GM21367 (cell line): ENCODE measurements around the gene PLCH2.

Experiments
- ATAC-seq: cut with Tn5 transposase; IDR thresholded peaks from one replicate; pipeline ENCODE4 v1.9.1; 2021; ENCODE audit not compliant: unreplicated experiment

PLCH2 gene

DNA sequence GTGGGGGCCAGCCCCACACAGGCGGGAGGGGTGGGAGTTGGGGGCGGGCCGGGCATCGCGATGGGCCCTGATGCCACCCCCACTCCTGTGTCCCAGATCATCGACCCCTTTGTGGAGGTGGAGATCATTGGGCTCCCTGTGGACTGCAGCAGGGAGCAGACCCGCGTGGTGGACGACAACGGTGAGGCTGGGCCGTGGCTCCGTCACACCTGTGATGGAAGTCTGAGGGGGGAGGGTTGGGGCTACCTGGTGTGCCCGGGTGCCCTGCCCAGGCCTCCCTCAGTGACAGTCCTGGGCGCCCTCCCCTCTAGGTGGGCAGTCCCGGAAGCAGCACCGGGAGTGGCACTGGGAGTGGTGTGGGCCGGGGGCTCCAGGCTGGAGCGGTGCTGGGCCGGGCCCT lies 22.6 kb downstream of the PLCH2 start:
- ATAC-seq = no peak

GRCh38 chr1:2499260-2499659 lies 23.2 kb downstream of the PLCH2 start:
- ATAC-seq = no peak

DNA sequence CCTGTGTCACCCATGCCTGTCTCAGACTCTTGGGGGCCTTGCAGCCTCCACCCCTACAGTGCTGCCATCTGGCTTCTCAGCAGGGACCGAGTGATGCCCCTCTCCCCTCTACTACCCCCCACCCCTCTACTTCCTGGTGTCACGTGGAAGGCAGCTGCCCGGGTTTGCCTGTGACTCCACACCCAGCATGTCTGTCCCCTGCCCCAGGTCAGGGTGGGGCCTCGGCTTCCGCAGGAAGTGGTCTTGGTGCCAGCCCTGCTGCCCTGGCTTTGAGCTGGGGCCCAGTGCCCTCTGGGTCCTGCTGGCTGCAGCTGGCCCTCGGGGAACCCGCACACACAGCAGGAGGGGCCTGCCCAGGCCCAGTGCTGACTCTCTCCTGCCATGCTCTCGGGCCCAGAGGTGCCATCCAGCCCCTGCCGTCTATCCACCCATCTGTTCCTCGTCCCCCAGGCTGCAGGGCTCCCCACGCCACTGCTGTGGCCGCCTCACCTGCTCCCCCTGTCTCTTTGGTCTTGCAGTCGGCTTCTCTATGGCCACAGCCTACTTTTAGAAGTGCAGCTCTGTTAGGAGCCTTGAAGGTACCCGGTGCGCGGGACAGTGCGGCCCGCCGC lies 24.0 kb downstream of the PLCH2 start:
- no peak for ATAC-seq

DNA sequence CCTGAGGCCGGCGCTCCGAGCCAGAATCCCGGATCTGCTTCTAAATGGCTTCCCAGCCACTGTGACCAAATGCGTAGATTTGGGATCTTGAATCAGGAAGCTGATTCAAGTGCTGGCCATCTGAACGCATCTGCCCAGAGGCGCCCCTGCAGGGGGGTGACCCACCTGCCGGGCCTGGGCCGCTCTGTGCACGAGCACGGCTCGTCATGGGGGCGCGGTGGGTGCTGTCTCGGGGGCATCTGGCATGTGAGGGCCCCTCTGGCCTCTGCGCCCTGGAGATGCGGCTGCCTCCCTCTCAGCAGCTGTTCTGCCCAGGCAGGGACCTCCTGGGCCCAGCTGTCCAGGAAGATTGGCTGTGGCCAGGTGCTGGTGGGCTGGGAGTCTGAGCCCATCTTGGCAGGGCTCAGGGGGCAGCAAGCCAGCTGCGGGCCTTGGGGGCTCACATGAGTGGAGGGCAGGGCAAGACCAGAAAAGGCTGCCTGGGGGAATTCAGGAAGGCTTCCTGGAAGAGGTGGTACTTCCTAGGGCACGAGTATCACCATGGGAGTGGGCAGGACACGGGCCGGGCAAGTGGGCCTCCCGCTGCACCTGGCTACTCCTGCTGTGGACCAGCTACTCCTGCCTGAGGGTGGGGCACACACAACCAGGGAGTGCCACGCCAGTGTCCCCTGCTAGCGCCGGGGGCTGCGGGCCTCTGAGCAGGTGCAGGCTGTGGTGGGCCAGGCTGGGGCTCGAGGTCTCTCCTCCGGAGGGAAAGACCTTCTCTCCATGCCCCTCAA lies 25.1 kb downstream of the PLCH2 start:
- no peak for ATAC-seq

GRCh38 chr1:2501820-2502119 lies 25.7 kb downstream of the PLCH2 start:
- ATAC-seq = no peak

- no peak for ATAC-seq
Measured at GRCh38 chr1:2502210-2502609, 26.1 kb downstream of the PLCH2 start.

GRCh38 chr1:2502661-2503553 lies 26.8 kb downstream of the PLCH2 start:
- no peak for ATAC-seq

- ATAC-seq = no peak
Measured at GRCh38 chr1:2503554-2504224, 27.6 kb downstream of the PLCH2 start.

DNA sequence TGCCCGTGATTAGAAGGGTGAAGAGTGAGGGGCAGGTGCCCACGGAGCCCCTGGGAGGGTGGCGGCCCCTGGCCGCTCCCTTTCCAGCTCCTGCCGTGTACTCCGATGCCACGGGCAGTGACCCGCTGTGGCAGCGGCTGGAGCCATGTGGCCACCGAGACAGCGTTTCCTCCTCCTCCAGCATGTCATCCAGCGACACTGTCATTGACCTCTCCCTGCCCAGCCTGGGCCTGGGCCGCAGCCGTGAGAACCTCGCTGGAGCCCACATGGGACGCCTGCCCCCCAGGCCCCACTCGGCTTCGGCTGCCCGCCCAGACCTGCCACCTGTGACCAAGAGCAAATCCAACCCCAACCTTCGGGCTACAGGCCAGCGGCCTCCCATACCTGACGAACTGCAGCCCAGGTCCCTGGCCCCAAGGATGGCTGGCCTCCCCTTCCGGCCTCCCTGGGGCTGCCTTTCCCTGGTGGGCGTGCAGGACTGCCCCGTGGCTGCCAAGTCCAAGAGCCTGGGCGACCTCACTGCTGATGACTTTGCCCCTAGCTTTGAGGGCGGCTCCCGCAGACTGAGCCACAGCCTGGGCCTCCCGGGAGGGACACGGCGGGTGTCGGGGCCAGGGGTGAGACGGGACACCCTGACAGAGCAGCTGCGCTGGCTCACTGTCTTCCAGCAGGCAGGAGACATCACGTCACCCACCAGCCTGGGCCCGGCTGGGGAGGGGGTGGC lies 28.3 kb downstream of the PLCH2 start:
- no peak for ATAC-seq

GRCh38 chr1:2504949-2505272 lies 28.8 kb downstream of the PLCH2 start:
- ATAC-seq = no peak

DNA sequence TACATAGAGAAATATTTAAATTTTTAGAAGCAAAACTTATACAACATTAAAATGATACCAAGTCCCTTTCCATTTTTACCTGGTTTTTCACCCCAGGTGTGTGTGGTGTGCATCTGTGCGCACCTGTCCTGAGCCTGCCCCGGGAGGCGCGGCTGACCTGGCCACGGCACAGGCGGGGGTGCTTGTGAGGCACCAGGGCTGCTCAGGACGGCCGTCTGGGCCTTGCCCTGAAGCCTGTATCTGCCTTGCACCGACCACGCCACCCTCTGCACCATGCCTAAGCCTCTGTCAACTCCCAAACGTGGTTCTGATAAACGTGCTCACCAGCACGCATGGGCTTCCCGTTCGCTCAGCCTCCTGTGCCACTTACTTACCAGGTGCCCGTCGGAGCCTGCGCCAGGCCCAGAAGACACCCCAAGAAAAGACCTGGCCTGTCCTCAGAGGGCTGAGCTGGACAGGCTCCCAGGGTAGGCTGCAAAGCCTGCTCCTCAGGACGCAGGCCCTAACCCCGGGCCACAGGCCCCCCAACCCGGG lies 29.4 kb downstream of the PLCH2 start:
- no peak for ATAC-seq

- no peak for ATAC-seq
Measured at GRCh38 chr1:2506007-2506860, 30.1 kb downstream of the PLCH2 start.

- no peak for ATAC-seq
Measured at GRCh38 chr1:2506901-2507565, 30.9 kb downstream of the PLCH2 start.

- no peak for ATAC-seq
Measured at GRCh38 chr1:2507744-2508155, 31.7 kb downstream of the PLCH2 start.

DNA sequence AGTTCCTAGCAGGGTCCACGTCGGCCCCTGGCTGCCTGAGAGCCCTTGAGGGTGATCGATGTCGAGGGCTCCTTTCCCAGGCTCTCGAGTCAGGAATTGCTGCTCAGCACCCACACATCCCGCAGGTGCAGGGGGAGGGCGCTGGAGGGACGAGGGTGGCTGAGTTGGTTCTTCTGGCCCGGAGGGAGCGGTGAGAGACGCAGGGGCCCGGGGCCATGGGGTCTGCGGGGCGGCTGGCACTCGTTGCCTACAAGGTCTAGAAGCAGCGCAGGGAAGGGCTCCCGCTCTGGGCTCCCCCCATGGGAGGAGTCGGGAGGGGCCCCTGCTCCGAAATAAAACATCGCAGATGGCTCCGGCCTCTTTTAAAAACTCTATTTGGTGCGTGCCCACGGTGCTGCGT lies 32.1 kb downstream of the PLCH2 start:
- no peak for ATAC-seq

DNA sequence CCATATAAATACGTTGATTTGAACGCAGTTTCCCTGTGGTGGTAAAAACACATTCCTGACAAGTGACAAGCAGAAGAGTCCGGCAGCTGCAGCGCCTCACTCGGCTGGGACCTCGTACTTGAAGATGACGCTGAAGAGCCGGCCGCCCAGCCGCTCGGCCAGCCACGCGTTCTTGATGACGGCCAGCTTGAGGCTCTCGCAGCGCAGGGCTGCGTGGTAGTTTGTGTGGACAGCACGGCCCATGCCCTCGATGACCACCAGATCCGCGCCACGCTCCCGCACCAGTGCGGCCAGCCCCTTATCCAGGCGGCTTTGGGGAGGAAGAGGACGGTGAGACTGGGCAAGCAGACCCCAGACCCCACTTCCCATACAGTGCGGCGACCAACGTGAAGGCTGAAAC lies 32.7 kb downstream of the PLCH2 start:
- no peak for ATAC-seq

DNA sequence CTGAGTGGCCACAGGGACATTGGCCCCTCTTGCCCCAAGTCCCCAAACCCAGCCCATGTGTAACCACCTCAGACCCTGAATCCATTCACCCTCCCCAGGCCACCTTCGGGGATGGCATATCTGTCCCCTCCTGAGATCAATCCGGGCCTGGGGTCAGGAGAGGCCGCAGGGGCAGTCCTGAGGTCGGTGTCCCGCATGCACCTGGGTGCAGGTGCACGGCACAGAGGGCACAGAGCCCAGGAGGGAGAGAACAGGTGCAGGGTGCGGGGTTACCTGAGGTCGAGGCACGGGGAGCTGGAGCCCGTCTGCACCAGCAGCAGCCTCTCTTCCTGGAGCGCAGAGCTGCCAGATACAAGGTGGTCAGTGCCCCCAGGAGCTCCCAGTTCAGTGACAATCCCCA lies 33.5 kb downstream of the PLCH2 start:
- ATAC-seq = no peak

DNA sequence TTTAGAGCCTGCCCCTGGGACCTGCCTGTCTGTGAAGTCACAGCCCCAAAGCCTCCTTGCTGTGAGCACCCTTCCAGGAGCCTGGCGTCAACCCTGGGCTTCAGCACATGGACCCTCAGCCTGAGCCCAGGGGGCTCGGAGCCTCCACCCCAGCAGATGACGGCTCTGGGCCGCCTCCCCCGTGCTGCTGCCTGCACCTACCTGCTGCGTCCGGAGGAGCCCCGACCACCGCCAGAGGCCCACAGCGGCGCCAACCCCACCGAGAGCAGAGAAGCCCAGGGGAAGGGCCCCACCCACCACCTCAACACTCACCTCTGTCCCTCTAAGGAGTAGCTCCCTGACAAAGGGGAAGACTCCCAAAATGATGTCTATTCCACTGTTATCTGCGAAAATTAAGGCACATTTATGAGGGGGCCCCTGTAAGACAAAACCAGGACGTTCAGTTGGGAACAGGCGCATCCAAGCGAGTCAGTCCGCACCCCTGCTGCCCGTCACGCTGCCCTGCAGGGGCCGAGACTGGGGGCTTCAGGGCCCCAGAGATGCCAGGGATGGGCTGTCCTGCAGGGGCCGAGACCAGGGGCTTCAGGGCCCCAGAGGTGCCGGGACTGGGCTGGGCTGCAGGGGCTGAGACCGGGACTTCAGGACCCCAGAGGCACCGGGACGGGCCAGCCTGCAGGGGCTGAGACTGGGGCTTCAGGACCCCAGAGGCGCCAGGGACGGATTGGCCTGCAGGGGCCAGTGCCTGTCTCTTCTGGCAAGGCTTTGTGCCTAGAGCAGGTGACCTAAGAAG lies 34.5 kb downstream of the PLCH2 start:
- no peak for ATAC-seq
